ENCODE results near the gene PLSCR4.

- TF ChIP-seq EZH2 (IDR thresholded peaks at IDR 0.05; ENCODE audit: low read depth, low read length, severe bottlenecking) (no peak), CTCF (IDR thresholded peaks at IDR 0.05; ENCODE audit: control extremely low read depth in 1 of 3, insufficient read depth in 1 of 3, low read depth in 1 of 3, low read length in 3 of 3) (no peak), KDM1A (IDR thresholded peaks at IDR 0.05; ENCODE audit: borderline replicate concordance, low read length) (no peak), YY1 (IDR thresholded peaks at IDR 0.05; ENCODE audit: low read depth, low read length) (no peak), RAD21 (IDR thresholded peaks at IDR 0.05 in 1 of 2, conservative IDR thresholded peaks at IDR 0.05 in 1 of 2; ENCODE audit: low read depth in 2 of 2, low read length in 2 of 2) (no peak), ATF2 (IDR thresholded peaks at IDR 0.05; ENCODE audit: low read length) (no peak), SIN3A (conservative IDR thresholded peaks at IDR 0.05 in 1 of 2, IDR thresholded peaks at IDR 0.05 in 1 of 2; ENCODE audit: low read depth in 1 of 2, low read length in 2 of 2) (no peak), POLR2AphosphoS5 (IDR thresholded peaks at IDR 0.05; ENCODE audit: low read depth, low read length) (no peak), CHD7 (IDR thresholded peaks at IDR 0.05; ENCODE audit: insufficient replicate concordance, low read length) (no peak), POLR2A (IDR thresholded peaks at IDR 0.05; ENCODE audit: control extremely low read depth in 1 of 2, low read depth in 2 of 2, low read length in 2 of 2) (no peak), TAF1 (IDR thresholded peaks at IDR 0.05; ENCODE audit: low read depth, low read length) (no peak)
These were observed 87.3 kb downstream of the PLSCR4 start for GRCh38 chr3:146163584-146163983.
